ENCODE data around the gene SLC25A43. TPM values are rescaled to one million over a fixed set of nuclear protein-coding genes. Genes with fewer than 3 reads are reported as not detected.

Gene SLC25A43
- polyA plus RNA-seq, 1 donor from 2014 or later: 12.5 TPM

DNA sequence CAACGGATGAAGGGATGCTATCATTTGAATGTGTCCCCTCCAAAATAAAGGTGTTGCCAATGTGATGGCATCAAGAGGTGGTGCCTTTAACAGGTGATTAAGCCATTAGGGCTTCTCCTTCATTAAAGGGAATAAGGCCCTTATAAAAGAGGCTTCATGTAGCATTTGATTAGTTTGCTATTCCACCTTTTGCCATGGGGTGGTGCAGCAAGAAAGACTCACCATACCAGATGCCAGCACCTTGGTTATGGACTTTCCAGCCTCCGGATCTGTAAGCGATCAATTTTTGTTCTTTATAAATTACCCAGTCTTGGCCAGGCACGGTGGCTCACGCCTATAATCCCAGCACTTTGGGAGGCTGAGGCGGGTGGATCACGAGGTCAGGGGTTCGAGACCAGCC lies 7.9 kb upstream of the SLC25A43 start:
- H3K9me3 Mint-ChIP-seq: peaks cover 0 to 1% (median 0%) of the 10 kb centered on the region in 3 donors
- no peak overlapping the region for H3K4me3 Mint-ChIP-seq
- H3K27me3 Mint-ChIP-seq: peaks cover 5% of the 10 kb centered on the region
- H3K36me3 Mint-ChIP-seq: no peaks in the 10 kb centered on the region
- peaks cover 0 to 5% (median 2%) of the 10 kb centered on the region in 3 donors for H3K4me1 Mint-ChIP-seq
- no peak overlapping the region for H3K27ac Mint-ChIP-seq

DNA sequence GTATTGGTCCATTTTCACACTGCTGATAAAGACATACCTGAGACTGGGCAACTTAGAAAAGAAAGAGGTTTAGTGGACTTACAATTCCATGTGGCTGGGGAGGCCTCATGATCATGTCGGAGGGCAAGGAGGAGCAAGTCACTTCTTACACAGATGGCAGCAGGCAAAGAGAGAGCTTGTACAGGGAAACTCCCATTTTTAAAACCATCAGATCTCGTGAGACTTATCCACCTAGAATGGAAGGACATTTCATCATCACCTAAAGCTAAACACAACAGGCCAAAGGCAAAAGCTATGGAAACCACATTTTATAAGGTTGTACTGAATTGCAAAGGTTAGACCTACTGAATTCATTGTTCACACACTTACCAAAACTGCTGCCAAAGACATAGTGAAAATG lies 6.0 kb upstream of the SLC25A43 start:
- Mint-ChIP-seq H3K4me1 (peaks cover 0 to 6% (median 5%) of the 10 kb centered on the region in 3 donors), H3K9me3 (peaks cover 0 to 1% (median 0%) of the 10 kb centered on the region in 3 donors), H3K36me3 (no peaks in the 10 kb centered on the region), H3K27ac (no peak overlapping the region), H3K27me3 (peaks cover 4% of the 10 kb centered on the region), H3K4me3 (no peak overlapping the region)

DNA sequence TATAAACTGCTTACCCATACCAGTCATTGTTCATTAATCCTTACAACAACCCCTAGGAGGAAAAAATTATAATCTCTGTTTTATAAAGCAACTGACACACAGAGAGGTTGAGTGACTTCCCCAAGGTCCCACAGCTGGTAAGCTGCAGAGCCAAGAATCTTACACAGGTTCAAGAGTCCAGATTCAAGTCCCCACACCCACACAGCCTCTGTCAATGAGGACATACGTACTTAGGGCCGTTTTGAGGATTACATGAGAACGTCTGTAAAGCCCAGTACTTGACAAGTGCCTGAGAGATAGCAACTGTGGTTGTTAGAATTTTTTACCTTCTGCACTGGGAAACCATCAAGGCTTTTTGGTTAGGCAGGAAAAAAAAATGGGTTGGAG lies 556 bp upstream of the SLC25A43 start:
- no peaks in the 10 kb centered on the region for H3K36me3 Mint-ChIP-seq
- peak overlapping the region; percentile 84 to 97 (median 95) for H3K4me3 Mint-ChIP-seq
- peaks cover 4% of the 10 kb centered on the region for H3K27me3 Mint-ChIP-seq
- peak overlapping the region; percentile 86 to 94 (median 93) for H3K27ac Mint-ChIP-seq
- peaks cover 11 to 18% (median 17%) of the 10 kb centered on the region in 3 donors for H3K4me1 Mint-ChIP-seq
- H3K9me3 Mint-ChIP-seq: peaks cover 0 to 1% (median 0%) of the 10 kb centered on the region in 3 donors

DNA sequence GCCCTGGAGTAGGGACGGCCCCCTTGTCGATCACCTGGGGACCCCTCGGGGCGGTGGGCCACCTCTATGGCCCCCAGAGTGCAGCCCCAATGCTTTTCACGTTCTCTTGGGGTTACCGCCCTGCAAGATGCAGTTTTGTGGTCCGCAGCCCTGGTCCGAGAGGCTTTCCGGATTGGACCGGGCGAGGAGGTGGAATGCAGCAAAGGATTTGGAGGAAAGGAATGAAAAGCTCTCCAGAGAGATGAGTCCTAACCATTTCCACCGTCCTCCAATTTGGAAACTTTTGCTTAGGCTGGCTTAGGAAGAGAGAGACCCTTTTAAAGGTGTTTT lies 601 bp downstream of the SLC25A43 start:
- Mint-ChIP-seq H3K27ac (peak overlapping the region in 1 of 3 donors; percentile 48), H3K4me1 (peaks cover 11 to 18% (median 17%) of the 10 kb centered on the region in 3 donors), H3K4me3 (peak overlapping the region; percentile 78 to 90 (median 88)), H3K36me3 (no peaks in the 10 kb centered on the region), H3K27me3 (peaks cover 2% of the 10 kb centered on the region), H3K9me3 (no peaks in the 10 kb centered on the region)

DNA sequence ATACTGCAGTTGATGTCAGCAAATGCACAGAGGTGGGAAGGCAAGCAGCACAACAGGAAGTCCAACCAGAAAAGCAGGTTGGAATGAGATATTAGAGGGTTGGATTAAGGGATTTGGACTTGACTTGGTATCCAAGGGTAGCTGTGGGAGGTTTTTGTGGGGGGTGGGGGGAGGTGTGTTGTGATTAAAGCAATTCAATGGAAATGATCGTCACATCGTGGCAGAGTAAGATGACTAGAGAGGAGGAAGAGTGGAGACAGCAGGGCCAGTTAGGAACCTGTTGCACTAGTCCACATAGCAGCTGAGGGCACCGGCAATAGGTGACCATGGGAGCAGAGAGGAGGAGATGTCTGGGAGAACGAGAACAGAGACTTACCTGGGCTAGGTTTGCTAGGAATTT lies 2.4 kb downstream of the SLC25A43 start:
- Mint-ChIP-seq H3K27ac (no peak overlapping the region), H3K4me3 (peak overlapping the region in 2 of 4 donors; percentile 50 to 86)

DNA sequence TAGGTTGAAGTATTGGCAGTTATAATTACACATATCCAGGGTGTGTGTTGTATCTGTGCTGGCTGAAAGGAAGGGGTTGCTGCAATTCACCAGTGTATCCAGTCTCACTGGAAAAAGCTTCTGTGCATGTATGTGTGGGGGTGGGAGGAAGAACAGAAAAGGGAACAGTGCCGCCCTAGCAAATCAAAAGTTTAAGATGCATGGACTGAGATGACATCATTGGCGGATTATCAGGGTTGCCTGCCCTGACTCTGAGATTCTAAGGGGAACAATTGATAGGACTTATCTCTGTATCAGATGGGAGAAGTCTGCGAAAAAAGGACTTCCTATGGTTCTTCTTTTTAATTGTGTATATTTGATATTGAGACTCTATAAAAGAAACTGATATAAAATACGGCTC lies 3.5 kb downstream of the SLC25A43 start:
- Mint-ChIP-seq H3K4me1 (peaks cover 11 to 18% (median 17%) of the 10 kb centered on the region in 3 donors), H3K27ac (no peak overlapping the region), H3K36me3 (no peaks in the 10 kb centered on the region), H3K27me3 (peaks cover 2% of the 10 kb centered on the region), H3K4me3 (peak overlapping the region in 1 of 4 donors; percentile 4), H3K9me3 (no peaks in the 10 kb centered on the region)

More for the DNA sequence above, 2.4 kb downstream of the SLC25A43 start:
- Mint-ChIP-seq H3K36me3 (no peaks in the 10 kb centered on the region), H3K9me3 (no peaks in the 10 kb centered on the region), H3K27me3 (peaks cover 2% of the 10 kb centered on the region), H3K4me1 (peaks cover 11 to 18% (median 17%) of the 10 kb centered on the region in 3 donors)

DNA sequence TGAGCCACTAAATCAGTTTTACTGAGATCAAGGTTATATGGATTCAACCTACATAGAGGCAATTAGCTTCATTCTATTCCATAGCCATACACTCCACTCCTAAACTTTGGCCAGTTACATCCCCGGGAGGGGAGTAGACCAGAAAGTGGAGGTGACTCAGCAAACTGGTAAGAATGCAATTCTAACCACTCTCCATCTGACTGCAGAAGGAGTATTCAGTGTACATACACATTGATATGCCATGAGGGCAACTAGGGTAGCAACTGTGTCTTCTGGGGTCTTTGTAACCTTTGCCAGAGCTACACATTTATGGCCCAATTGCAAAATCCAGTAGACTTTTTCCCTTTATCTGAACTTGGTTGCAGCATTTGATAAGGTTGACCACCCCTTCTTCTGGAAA lies 7.6 kb downstream of the SLC25A43 start:
- Mint-ChIP-seq H3K36me3 (no peaks in the 10 kb centered on the region), H3K27ac (no peak overlapping the region), H3K4me1 (peaks cover 0 to 2% (median 1%) of the 10 kb centered on the region in 3 donors), H3K27me3 (peaks cover 3% of the 10 kb centered on the region), H3K9me3 (no peaks in the 10 kb centered on the region), H3K4me3 (no peak overlapping the region)

DNA sequence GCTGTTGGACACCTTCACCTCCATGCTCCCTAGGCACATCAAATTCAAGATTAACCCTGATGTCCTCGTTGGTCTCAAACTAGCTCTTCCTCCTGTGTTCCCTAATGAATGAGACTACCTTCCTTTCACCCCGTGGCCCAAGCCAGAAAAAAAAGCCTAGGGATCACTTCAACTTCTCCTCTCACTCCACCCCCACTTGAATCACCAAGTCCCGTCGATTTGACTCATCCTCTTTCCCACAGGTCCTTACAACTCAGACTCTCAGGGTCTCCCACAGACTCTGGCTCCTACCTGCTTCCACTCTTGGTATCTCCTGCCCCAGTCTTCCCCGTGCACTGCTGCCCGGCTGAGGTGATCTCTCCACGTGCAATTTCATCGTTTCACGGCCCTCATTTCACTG lies 8.5 kb downstream of the SLC25A43 start:
- Mint-ChIP-seq H3K4me1 (peaks cover 0 to 2% (median 1%) of the 10 kb centered on the region in 3 donors), H3K4me3 (no peak overlapping the region), H3K27ac (no peak overlapping the region), H3K27me3 (peaks cover 2% of the 10 kb centered on the region), H3K36me3 (no peaks in the 10 kb centered on the region), H3K9me3 (no peaks in the 10 kb centered on the region)

DNA sequence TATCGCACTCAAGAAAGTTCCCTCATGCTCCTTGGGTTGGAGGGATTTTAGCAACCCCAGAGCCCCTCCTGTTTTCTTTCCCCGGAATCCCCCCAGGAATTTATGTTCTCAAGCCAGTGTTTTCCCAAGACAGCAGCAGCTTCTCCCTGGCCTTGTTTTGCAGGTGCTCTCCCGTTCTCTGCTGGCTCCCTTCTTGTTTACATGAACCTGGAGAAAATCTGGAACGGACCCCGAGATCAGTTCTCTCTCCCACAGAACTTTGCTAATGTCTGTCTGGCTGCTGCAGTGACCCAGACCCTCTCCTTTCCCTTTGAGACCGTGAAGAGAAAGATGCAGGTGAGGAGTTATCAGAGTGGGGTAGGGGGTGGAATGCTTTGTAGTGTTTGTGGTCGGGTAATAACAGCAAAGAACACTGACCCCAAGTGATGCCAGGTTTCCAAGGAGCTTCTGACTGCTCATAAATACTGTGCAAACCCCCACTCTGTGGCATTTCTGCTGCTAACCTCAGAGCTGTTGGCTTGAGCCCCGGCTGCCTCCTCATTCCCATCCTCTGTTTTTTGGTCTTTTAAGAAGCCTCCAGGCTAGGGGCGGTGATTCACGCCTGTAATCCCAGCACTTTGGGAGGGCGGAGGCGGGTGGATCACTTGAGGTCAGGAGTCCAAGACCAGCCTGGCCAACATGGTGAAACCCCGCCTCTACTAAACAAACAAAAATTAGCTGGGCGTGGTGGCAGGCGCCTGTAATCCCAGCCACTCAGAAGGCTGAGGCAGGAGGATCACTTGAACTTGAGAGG lies 11.1 kb downstream of the SLC25A43 start:
- H3K27me3 Mint-ChIP-seq: peaks cover 2% of the 10 kb centered on the region
- no peak overlapping the region for H3K4me3 Mint-ChIP-seq
- H3K27ac Mint-ChIP-seq: no peak overlapping the region
- peaks cover 0 to 1% (median 0%) of the 10 kb centered on the region in 3 donors for H3K4me1 Mint-ChIP-seq
- no peaks in the 10 kb centered on the region for H3K9me3 Mint-ChIP-seq
- no peaks in the 10 kb centered on the region for H3K36me3 Mint-ChIP-seq

DNA sequence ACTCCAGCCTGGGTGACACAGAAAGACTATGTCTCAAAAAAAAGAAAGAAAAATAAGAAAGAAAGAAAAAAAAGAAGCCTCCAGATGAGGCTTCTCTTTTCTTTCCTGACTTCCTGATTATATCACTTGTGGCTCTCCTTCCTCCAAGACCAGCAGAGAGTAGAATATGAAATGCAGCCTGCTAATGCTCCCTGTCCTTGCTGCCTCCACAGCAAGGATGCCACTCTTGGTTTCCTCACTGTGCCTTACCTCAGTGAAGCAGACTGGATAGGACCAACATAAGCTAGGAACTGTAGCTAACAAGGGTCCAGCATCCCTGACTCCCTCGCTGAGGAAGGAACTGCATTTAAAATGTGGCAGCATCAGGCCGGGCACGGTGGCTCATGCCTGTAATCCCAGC lies 11.7 kb downstream of the SLC25A43 start:
- H3K36me3 Mint-ChIP-seq: no peaks in the 10 kb centered on the region
- H3K9me3 Mint-ChIP-seq: no peaks in the 10 kb centered on the region
- H3K4me3 Mint-ChIP-seq: no peak overlapping the region
- H3K27ac Mint-ChIP-seq: no peak overlapping the region
- peaks cover 0 to 1% (median 0%) of the 10 kb centered on the region in 3 donors for H3K4me1 Mint-ChIP-seq
- peaks cover 2% of the 10 kb centered on the region for H3K27me3 Mint-ChIP-seq

DNA sequence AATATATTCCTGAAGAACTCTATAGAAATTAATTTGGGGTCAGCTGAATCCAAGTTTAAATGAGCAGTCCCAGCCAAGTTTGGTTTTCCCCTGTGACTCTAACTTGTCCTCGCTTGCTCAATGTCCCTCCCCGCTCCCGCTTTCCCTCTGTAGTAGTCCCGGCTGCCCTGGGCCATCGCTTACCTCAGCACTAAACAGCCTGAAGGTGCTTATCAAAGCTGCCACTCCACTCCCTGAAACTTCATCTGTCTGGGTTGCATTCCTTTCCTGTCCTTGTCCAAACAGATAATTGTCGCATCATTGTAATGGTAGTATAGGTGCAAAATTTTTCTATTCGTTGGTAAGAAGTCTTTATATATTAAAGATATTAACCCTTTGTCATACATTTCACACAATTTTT lies 12.8 kb downstream of the SLC25A43 start:
- Mint-ChIP-seq H3K4me3 (no peak overlapping the region), H3K27me3 (peaks cover 2% of the 10 kb centered on the region), H3K36me3 (no peaks in the 10 kb centered on the region), H3K9me3 (no peaks in the 10 kb centered on the region), H3K27ac (no peak overlapping the region), H3K4me1 (peaks cover 0 to 1% (median 0%) of the 10 kb centered on the region in 3 donors)

DNA sequence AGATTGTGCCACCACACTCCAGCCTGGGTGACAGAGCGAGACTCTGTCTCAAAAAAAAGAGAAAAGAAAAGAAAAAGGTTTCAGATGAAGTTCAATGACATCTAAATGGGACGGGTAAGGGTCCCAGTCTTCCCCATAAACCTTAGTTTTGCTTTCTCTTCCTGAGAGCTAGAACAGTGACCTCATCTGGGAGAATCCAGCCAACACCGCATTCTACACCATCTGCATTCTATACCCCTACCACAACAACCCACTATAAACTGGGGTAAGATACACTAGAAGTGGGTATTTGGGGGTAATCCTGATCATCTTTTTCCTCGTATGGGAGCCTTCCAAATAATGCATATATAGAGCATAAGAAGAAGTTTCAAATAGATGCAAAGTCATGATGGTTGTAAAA lies 18.2 kb downstream of the SLC25A43 start:
- Mint-ChIP-seq H3K4me1 (no peaks in the 10 kb centered on the region), H3K27ac (no peak overlapping the region), H3K9me3 (peaks cover 0 to 2% (median 0%) of the 10 kb centered on the region in 3 donors), H3K4me3 (no peak overlapping the region), H3K27me3 (no peaks in the 10 kb centered on the region), H3K36me3 (no peaks in the 10 kb centered on the region)

DNA sequence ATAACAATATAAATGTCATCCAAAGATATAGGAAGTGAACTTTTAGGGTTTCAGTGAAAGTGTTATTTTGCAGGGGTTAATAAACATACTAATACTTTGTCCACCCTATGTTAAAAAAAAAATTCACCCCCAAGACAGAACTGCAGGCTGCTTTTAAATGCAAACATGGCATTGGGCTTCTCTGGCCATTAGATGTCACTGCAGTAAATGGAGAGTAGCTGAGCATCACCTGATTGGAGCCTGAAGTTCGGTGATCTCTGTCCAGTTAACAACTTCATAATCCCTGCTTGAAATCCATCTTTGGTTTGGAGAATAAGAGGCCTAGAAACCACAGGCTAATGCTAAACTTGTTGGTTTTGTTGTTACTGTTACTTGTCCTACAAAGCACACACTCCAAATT lies 18.7 kb downstream of the SLC25A43 start:
- Mint-ChIP-seq H3K4me1 (no peaks in the 10 kb centered on the region), H3K27ac (no peak overlapping the region), H3K36me3 (no peaks in the 10 kb centered on the region), H3K9me3 (peaks cover 0 to 2% (median 0%) of the 10 kb centered on the region in 3 donors), H3K27me3 (no peaks in the 10 kb centered on the region), H3K4me3 (no peak overlapping the region)

DNA sequence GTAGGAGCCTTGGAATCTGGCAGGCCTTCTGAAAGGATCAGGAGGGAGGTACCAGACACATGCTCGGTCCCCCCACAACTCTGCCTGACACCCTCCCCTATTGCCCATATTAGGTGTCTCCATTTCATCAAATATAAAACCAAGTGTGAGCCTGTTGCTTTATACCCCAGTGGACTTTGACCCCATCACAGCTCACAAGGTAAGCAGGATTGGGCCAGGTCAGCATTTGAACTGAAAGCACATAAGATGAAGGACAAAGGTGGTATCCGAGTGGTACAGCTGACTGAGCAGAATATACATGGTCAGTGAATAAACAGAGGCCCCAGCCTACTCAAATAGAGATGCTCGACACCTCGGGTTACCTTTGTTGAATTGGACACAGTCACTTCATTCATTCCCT lies 20.0 kb downstream of the SLC25A43 start:
- Mint-ChIP-seq H3K4me3 (no peak overlapping the region), H3K27ac (no peak overlapping the region), H3K36me3 (no peaks in the 10 kb centered on the region), H3K4me1 (peaks cover 0 to 2% (median 0%) of the 10 kb centered on the region in 3 donors), H3K27me3 (no peaks in the 10 kb centered on the region), H3K9me3 (peaks cover 0 to 2% (median 0%) of the 10 kb centered on the region in 3 donors)

DNA sequence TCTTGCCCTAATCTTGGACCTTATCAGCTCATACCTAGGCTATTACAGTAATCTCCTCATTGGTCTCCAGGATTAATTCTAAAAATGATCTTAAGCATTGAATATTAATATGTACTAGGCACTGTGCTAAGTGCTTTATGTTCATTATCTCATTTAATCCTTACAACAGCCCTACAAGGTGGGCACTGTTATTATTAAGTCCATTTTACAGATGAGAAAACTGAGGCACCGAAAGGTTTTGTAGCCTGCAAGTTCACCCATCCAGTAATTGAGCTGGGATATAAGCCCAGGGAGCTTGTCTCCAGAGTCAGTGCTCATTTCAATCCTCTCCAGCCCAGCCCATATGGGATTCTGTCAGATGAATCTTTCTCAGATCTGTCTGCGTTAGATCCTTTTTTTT lies 20.8 kb downstream of the SLC25A43 start:
- Mint-ChIP-seq H3K9me3 (peaks cover 0 to 2% (median 0%) of the 10 kb centered on the region in 3 donors), H3K4me1 (peaks cover 0 to 2% (median 0%) of the 10 kb centered on the region in 3 donors), H3K4me3 (no peak overlapping the region), H3K36me3 (no peaks in the 10 kb centered on the region), H3K27ac (no peak overlapping the region), H3K27me3 (peaks cover 1% of the 10 kb centered on the region)

Measured in IgD-negative memory B cell (primary cell).